Suprapubic skin (tissue), 2 donors: ENCODE data around the gene PAM16.

ENCODE experiments used
- EP300 ChIP-seq: sonication (generic); formaldehyde crosslinking; IDR thresholded peaks from one replicate; pipeline ENCODE4 v1.6.1; 2017; ENCODE audit warnings: antibody characterized with exemption
- POLR2A ChIP-seq, 2 donors: fragments of 450-650 bp; IDR thresholded peaks; one replicate each; pipeline ENCODE4 v1.6.1; 2017; ENCODE audit warnings: antibody characterized with exemption in 2 of 2, mild to moderate bottlenecking in 2 of 2, moderate library complexity in 2 of 2

DNA sequence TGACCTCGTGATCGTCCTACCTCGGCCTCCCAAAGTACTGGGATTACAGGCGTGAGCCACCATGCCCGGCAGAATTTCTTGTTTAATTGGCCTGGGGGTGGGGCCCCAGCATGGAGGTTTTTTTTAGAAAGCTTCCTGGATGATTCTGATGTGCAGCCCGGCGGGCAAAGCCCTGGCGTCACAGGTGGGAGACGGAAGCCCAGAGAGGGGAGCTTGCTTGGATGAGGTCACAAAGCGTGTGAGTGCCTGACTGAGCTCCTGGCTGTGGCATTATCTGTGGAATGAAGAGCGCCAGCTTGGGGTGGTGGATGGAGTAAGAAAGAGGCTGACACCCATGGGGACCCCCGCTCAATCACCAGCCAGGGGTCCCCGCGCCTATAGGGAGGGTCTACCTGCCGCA is 24.6 kb upstream of the PAM16 start:
- TF ChIP-seq POLR2A (IDR thresholded peaks at IDR 0.05) (no peak), EP300 (no peak)
